ENCODE measurements around the gene FAM240B.

Gene FAM240B

GRCh38 chr9:38662763-38663593 is 57.0 kb downstream of the FAM240B start:
- no peak for DNase-seq

DNA sequence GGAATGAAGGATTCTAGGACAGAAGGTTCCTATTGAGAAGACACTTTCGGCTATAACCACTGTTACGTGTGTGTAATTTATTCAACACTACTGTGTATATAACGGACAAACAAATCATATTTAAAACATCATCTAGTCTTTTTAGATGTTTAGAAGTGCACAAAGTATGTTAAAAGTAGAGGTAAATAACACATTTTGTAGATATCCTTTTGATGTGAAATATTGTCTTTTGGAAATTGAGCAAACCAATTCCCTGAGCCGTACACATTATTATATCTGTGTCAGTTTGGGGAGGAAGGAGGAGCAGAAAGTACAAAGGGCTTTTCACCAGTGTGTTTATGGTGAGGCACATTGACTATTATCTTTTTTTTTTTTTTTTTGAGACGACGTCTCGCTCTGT is 60.4 kb downstream of the FAM240B start:
- DNase-seq: no peak

GRCh38 chr9:38656896-38657295 is 63.0 kb downstream of the FAM240B start:
- no peak for DNase-seq

GRCh38 chr9:38652486-38652885 is 67.4 kb downstream of the FAM240B start:
- no peak for DNase-seq

DNA sequence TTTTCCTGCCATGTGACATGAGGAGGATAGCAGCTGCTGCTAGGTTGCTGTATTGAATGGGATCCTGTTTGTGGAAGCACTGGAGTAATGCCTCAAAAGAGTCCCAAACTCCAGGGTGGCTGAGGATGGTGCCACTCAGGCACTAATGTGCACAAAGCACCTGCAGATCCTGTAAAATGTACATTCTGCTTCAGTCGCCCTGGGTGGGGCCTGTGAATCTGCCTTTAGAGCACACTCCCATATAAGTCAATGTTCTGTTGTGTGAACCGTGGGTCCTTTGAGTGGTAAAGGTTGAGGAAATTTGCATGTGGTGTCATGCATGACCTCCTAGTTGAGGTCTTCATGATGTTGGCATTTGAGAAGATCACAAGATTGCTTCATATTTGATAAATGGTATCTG is 67.9 kb downstream of the FAM240B start:
- no peak for DNase-seq

GRCh38 chr9:38651400-38652042 is 68.4 kb downstream of the FAM240B start:
- DNase-seq: no peak

DNA sequence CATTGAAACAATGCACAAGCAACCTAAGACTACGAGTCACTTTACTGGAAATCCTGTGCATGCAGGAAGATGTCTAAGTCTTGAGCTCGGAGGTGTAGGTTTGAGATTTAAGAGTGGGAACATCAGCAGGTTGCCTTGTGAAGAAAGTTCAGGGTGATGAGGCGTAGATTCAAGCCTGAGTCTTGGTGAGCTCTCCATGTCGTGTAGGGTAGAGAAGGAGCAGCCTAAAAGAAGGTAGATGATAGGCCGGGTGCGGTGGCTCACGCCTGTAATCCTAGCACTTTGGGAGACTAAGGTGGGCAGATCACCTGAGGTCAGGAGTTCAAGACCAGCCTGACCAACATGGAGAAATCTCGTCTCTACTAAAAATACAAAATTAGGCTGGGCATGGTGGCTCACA is 69.4 kb downstream of the FAM240B start:
- DNase-seq: no peak

GRCh38 chr9:38649731-38650363 is 70.1 kb downstream of the FAM240B start:
- DNase-seq: no peak

- no peak for DNase-seq
These were observed 75.3 kb downstream of the FAM240B start for GRCh38 chr9:38644601-38645000.
